Kidney tubule cell (primary cell): ENCODE measurements around the gene PCNP.
"Not testable (repeated sequence)": the region's sequence is repeated elsewhere in the genome, so short reads cannot be mapped to it uniquely, and the experiment has no call there.

ENCODE experiments used
- DNase-seq: peaks from one replicate; pipeline ENCODE4 v3.0.0-alpha.2; 2018; ENCODE audit warnings: low spot score

PCNP gene

DNA sequence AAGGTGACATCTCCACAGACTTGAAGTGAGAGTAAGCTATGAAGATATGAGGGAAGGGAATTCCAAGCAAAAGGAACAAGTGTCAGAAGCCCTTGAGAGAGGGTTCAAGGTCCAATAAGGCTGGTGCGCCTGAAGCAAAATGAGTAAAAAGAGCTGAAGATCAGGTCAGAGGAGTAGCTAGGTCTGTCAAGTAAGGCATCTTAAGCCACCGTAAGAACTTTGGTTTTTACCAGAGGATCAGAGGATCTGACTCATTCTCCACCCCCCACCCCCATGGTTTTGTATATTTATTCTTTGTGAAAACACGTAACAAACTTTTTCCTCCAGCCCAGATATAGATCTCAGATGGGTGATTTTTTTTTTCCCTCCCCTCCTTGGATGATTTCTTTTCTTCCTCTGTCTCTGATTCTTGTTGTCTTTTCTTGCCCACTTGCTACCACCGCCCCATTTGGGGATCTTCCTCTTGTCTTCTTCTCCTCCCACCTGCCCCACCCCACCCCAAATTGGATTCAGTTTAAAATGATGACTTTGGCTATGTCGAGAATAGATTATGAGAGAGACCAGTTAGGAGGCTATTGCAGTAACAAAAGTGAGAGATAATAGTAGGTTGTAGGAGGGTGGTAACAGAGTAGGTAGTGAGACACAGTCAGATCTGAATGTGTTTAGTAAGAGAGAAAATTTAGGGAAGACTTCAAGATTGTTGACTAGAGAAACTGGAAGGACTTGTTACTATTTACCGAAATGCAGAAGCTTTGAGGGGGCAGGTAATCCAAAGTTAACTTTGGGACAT lies 6.3 kb upstream of the PCNP start:
- no peak for DNase-seq

GRCh38 chr3:101571028-101571895 lies 2.7 kb upstream of the PCNP start:
- no peak for DNase-seq

- DNase-seq, result peak; percentile 63
Measured at GRCh38 chr3:101574388-101575112, 570 bp downstream of the PCNP start.

GRCh38 chr3:101577286-101577685 lies 3.3 kb downstream of the PCNP start:
- DNase-seq, result no peak

DNA sequence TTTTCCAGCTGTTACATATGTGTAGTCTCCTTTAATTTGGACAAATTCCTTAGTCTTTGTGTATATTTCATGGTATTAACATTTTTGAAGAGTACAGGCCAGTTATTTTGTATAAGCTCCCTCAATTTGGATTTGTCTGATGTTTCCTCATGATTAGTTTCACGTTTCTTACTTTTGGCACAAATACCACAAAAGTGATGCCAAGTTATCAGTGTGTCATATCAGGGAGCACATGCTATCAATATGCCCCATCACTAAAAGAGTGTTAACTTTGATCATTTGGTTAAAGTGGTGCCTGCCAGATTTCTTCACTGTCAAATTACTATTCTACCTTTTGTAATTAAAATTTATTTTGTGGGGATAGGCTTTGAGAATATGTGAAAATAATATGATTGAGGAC lies 14.6 kb downstream of the PCNP start:
- DNase-seq, result no peak

- no peak for DNase-seq
Measured at GRCh38 chr3:101591071-101591470, 17.1 kb downstream of the PCNP start.

GRCh38 chr3:101602731-101603130 lies 28.8 kb downstream of the PCNP start:
- no peak for DNase-seq

GRCh38 chr3:101603184-101603583 lies 29.2 kb downstream of the PCNP start:
- no peak for DNase-seq

GRCh38 chr3:101605398-101605797 lies 31.4 kb downstream of the PCNP start:
- DNase-seq, result not testable (repeated sequence)

GRCh38 chr3:101611023-101611422 lies 37.0 kb downstream of the PCNP start:
- DNase-seq, result no peak

DNA sequence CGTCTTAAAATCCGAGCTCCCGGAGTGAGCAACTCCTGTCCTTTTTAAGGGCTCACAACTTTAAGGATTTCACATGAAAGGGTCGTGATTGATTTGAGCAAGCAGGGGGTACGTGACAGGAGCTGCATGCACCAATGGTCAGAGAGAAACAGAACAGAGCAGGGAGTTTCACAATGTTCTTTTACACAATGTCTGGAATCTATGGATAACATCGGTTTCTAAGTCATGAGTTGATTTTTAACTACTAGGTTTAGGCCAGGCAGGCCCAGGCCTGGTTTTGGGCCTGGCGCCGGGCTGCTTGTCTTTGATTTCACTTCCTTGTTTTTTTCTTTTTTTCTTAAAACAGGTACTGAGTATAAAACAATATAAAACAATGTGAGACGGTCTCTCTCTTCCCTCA lies 39.0 kb downstream of the PCNP start:
- not testable (repeated sequence) for DNase-seq

- DNase-seq, result no peak
Measured at GRCh38 chr3:101615525-101615924, 41.5 kb downstream of the PCNP start.

DNA sequence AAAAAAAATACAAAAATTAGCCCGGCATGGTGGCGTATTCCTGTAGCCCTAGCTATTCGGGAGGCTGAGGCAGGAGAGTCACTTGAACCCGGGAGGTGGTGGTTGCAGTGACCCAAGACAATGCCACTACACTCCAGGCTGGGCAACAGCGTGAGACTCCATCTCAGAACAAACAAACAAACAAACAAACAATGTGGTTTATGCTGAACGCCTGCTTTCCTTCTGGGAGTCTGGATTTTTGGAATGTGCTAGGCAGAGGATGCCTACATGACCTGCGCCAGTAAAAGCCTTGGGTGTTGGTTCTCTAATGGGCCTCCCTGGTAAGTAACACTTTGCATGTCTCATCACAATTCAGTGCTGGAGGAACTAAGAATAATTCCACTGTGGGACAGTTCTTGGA lies 43.5 kb downstream of the PCNP start:
- DNase-seq, result no peak

- no peak for DNase-seq
Measured at GRCh38 chr3:101618726-101619125, 44.7 kb downstream of the PCNP start.

- DNase-seq, result no peak
Measured at GRCh38 chr3:101619734-101620133, 45.8 kb downstream of the PCNP start.

DNA sequence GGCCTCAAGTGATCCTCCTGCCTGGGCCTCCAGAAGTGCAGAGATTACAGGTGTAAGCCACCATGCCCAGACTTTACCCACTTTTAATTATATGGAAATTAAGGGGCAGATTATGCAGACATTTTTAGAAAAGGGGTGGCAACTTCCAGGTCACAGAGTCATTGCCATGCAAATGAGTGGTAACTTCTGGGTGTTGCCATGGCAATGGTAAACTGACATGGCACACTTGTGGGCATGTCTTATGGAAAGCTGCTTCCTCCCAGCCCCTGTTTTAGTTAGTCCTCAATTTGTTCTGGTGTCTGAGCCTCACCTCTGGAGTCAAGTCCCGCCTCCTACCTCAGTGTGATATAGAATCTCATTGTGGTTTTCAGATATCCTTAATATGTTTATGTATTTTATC lies 49.7 kb downstream of the PCNP start:
- DNase-seq, result no peak

DNA sequence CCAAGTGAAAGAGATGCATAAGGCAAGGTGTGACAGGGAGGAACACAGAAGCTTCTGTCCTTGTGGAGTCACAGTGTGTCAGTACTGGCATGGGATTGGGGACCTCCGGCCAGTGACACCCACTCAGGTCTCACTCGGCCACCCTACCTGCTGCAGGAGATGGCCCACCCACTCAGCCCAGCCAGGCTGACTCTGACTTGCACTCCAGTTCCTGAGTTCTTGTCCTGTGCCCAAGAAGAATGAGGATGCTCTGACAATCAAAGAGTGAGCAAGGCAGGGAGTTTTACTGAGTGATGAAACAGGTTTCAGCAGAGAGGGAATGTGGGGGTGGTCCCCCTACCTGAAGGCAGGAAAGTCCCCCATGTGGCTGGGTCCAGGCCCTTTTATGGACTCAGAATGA lies 50.9 kb downstream of the PCNP start:
- no peak for DNase-seq

DNA sequence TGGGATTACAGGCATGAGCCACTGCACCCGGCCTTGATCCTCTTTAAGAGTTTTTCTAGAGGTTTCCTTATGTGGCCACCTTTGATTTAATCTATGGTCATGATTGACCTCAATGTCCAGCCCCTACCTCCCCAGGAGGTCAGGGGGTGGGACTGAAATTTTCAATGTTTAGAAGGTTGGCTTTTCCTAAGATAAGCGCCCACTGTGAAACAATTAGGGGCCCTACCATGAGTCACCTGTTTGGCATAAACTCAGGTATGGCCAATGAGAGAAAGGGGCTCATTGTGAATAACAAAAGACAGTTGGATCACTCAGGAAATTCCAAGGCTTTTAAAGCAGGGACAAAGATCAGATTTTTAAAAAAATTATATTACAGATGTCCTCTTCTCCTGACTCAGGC lies 51.9 kb downstream of the PCNP start:
- DNase-seq, result no peak

DNA sequence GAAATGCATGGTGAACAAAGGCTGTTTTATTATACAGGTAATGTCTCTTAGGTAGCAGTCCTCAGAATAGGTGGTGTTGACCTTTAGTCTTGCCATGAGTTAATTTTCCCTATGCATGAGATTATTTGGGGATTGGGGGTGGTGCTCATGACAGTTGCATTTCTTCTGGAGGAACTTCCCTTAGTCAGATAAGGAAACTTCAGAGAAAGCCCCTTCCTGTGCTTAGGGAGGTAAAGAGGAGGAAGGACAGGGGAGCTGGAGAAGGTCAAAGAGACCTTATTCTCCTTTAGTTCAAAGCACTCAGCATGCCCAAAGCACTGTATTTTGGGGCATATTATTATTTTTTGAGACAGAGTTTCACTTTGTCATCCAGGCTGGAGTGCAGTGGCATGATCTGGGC lies 55.2 kb downstream of the PCNP start:
- DNase-seq, result no peak

GRCh38 chr3:101631098-101631796 lies 57.3 kb downstream of the PCNP start:
- DNase-seq, result no peak

- not testable (repeated sequence) for DNase-seq
Measured at GRCh38 chr3:101631959-101632358, 58.0 kb downstream of the PCNP start.

GRCh38 chr3:101632586-101632985 lies 58.6 kb downstream of the PCNP start:
- DNase-seq, result no peak
